Measurements from ENCODE around the gene ATAD3B. TPM values are rescaled to one million over a fixed set of nuclear protein-coding genes. Genes with fewer than 3 reads are reported as not detected.

ATAD3B gene
- polyA plus RNA-seq, 3 donors from 2014 or later = 0.39 to 5.0 (median 2.5) TPM

- Mint-ChIP-seq H3K36me3 (no peaks in the 10 kb centered on the region), H3K4me1 (peaks cover 3 to 6% of the 10 kb centered on the region in 2 donors), H3K27me3 (ENCODE audit: low read depth in 3 of 3) (peaks cover 3 to 16% (median 8%) of the 10 kb centered on the region in 3 donors), H3K9me3 (no peaks in the 10 kb centered on the region), H3K27ac (no peak overlapping the region), H3K4me3 (peak overlapping the region in 1 of 5 donors; percentile 28)
- no peak for DNase-seq
Observed at GRCh38 chr1:1430114-1430982, 41.2 kb upstream of the ATAD3B start.

- H3K27ac Mint-ChIP-seq = no peak overlapping the region
- H3K36me3 Mint-ChIP-seq = no peaks in the 10 kb centered on the region
- H3K27me3 Mint-ChIP-seq (ENCODE audit: low read depth in 3 of 3) = peaks cover 2 to 15% (median 8%) of the 10 kb centered on the region in 3 donors
- no peak for DNase-seq
- no peak overlapping the region for H3K4me3 Mint-ChIP-seq
- no peaks in the 10 kb centered on the region for H3K9me3 Mint-ChIP-seq
- H3K4me1 Mint-ChIP-seq = peaks cover 4 to 6% of the 10 kb centered on the region in 2 donors
Observed at GRCh38 chr1:1430992-1431844, 40.3 kb upstream of the ATAD3B start.

- H3K9me3 Mint-ChIP-seq = no peaks in the 10 kb centered on the region
- no peak for DNase-seq
- H3K4me3 Mint-ChIP-seq = no peak overlapping the region
- no peak overlapping the region for H3K27ac Mint-ChIP-seq
- peaks cover 4 to 6% of the 10 kb centered on the region in 2 donors for H3K4me1 Mint-ChIP-seq
- H3K36me3 Mint-ChIP-seq = no peaks in the 10 kb centered on the region
- H3K27me3 Mint-ChIP-seq (ENCODE audit: low read depth in 3 of 3) = peaks cover 0 to 18% (median 5%) of the 10 kb centered on the region in 3 donors
Observed at GRCh38 chr1:1431845-1432273, 39.7 kb upstream of the ATAD3B start.

- Mint-ChIP-seq H3K36me3 (no peaks in the 10 kb centered on the region), H3K4me1 (peaks cover 4 to 6% of the 10 kb centered on the region in 2 donors), H3K27me3 (ENCODE audit: low read depth in 3 of 3) (peaks cover 0 to 18% (median 5%) of the 10 kb centered on the region in 3 donors), H3K27ac (no peak overlapping the region), H3K9me3 (no peaks in the 10 kb centered on the region), H3K4me3 (no peak overlapping the region)
- no peak for DNase-seq
Observed at GRCh38 chr1:1432274-1432950, 39.2 kb upstream of the ATAD3B start.

- Mint-ChIP-seq H3K36me3 (no peaks in the 10 kb centered on the region), H3K27ac (no peak overlapping the region), H3K9me3 (no peaks in the 10 kb centered on the region), H3K4me1 (peaks cover 4 to 6% of the 10 kb centered on the region in 2 donors), H3K27me3 (ENCODE audit: low read depth in 3 of 3) (peaks cover 0 to 18% (median 5%) of the 10 kb centered on the region in 3 donors), H3K4me3 (no peak overlapping the region)
- no peak for DNase-seq
Observed at GRCh38 chr1:1432951-1433803, 38.4 kb upstream of the ATAD3B start.

GRCh38 chr1:1433804-1434130, 37.8 kb upstream of the ATAD3B start:
- Mint-ChIP-seq H3K27ac (no peak overlapping the region), H3K36me3 (no peaks in the 10 kb centered on the region), H3K4me3 (no peak overlapping the region), H3K4me1 (peaks cover 0 to 1% of the 10 kb centered on the region in 2 donors), H3K9me3 (no peaks in the 10 kb centered on the region), H3K27me3 (ENCODE audit: low read depth in 3 of 3) (peaks cover 0 to 16% (median 5%) of the 10 kb centered on the region in 3 donors)
- DNase-seq = no peak

GRCh38 chr1:1434131-1434823, 37.3 kb upstream of the ATAD3B start:
- DNase-seq = no peak
- Mint-ChIP-seq H3K27ac (no peak overlapping the region), H3K36me3 (no peaks in the 10 kb centered on the region), H3K4me1 (peaks cover 0 to 1% of the 10 kb centered on the region in 2 donors), H3K27me3 (ENCODE audit: low read depth in 3 of 3) (peaks cover 0 to 16% (median 5%) of the 10 kb centered on the region in 3 donors), H3K4me3 (no peak overlapping the region), H3K9me3 (no peaks in the 10 kb centered on the region)

- DNase-seq = no peak
- H3K4me3 Mint-ChIP-seq = peak overlapping the region in 4 of 5 donors; percentile 20 to 35 (median 31)
- H3K4me1 Mint-ChIP-seq = peaks cover 0 to 1% of the 10 kb centered on the region in 2 donors
- H3K36me3 Mint-ChIP-seq = no peaks in the 10 kb centered on the region
- no peaks in the 10 kb centered on the region for H3K9me3 Mint-ChIP-seq
- H3K27ac Mint-ChIP-seq = no peak overlapping the region
- H3K27me3 Mint-ChIP-seq (ENCODE audit: low read depth in 3 of 3) = peaks cover 0 to 12% (median 5%) of the 10 kb centered on the region in 3 donors
Observed at GRCh38 chr1:1434824-1435105, 36.8 kb upstream of the ATAD3B start.

GRCh38 chr1:1435106-1435903, 36.3 kb upstream of the ATAD3B start, which contains the start of gene VWA1:
Gene VWA1 (plus strand): TSS chr1:1435690. CDS start chr1:1435749, 59 bp downstream.
- Mint-ChIP-seq H3K27me3 (ENCODE audit: low read depth in 3 of 3) (peaks cover 0 to 7% (median 5%) of the 10 kb centered on the region in 3 donors), H3K9me3 (no peaks in the 10 kb centered on the region), H3K27ac (no peak within 1 kb of the TSS), H3K4me3 (peak within 1 kb of the TSS in 4 of 5 donors; percentile 35 to 68 (median 58)), H3K36me3 (no peaks in the 10 kb centered on the region), H3K4me1 (peaks cover 0 to 1% of the 10 kb centered on the region in 2 donors)
- DNase-seq = peak; percentile 45 to 49 (median 48)

GRCh38 chr1:1435911-1436629, 35.5 kb upstream of the ATAD3B start:
- no peaks in the 10 kb centered on the region for H3K36me3 Mint-ChIP-seq
- peaks cover 0 to 1% of the 10 kb centered on the region in 2 donors for H3K4me1 Mint-ChIP-seq
- H3K4me3 Mint-ChIP-seq = peak overlapping the region in 4 of 5 donors; percentile 33 to 68 (median 58)
- H3K27me3 Mint-ChIP-seq (ENCODE audit: low read depth in 3 of 3) = peaks cover 2 to 7% (median 5%) of the 10 kb centered on the region in 3 donors
- H3K27ac Mint-ChIP-seq = no peak overlapping the region
- no peak for DNase-seq
- H3K9me3 Mint-ChIP-seq = no peaks in the 10 kb centered on the region

- Mint-ChIP-seq H3K9me3 (no peaks in the 10 kb centered on the region), H3K27me3 (ENCODE audit: low read depth in 3 of 3) (peaks cover 2 to 7% (median 5%) of the 10 kb centered on the region in 3 donors), H3K4me1 (peaks cover 0 to 1% of the 10 kb centered on the region in 2 donors), H3K36me3 (no peaks in the 10 kb centered on the region), H3K4me3 (peak overlapping the region in 2 of 5 donors; percentile 58 to 59), H3K27ac (no peak overlapping the region)
- no peak for DNase-seq
Observed at GRCh38 chr1:1436630-1437032, 34.9 kb upstream of the ATAD3B start.

Data from immature natural killer cell (primary cell).